H1 (cell line): ENCODE results near the gene DRC3. TPM values are rescaled to one million over a fixed set of nuclear protein-coding genes. Genes with fewer than 3 reads are reported as not detected.

Experiments
- KDM5A ChIP-seq: fragments of 200-600 bp; IDR thresholded peaks from 2 replicates; pipeline ENCODE4 v1.7.1; 2012; ENCODE audit warnings: mild to moderate bottlenecking, low read length, inconsistent platforms, mixed read lengths
- polyA plus RNA-seq, 7 experiments: library from polyadenylated mRNA; depleted of rRNA in 3 of 7; stranded (reverse) in 5 of 7; unstranded in 2 of 7; fragments of >200 nt in 5 of 7; fragments of 200-250 nt in 2 of 7; gene quantifications; 1 replicate in 5 of 7; 2 replicates in 1 of 7; 4 replicates in 1 of 7; pipeline versions ENCODE4 v1.2.1 to v1.2.3, GENCODE V29; 2011 to 2013; ENCODE audit warnings: missing spikeins in 2 of 7, mixed read lengths in 2 of 7
- total RNA-seq: library from RNA; stranded (reverse); fragmentation: NEBNext Ultra II Directional; extraction: Animal tissue kit (Norgen Biotek cat#: 25700); gene quantifications from 2 replicates; pipeline ENCODE4 v1.2.1, GENCODE V29; 2021

The DRC3 gene
- total and polyA plus RNA-seq, 2 of the 8 experiments (the other 6 are each of a cell fraction or from before 2014, with no cell fraction given), result 0.59 TPM; not detected in 1

DNA sequence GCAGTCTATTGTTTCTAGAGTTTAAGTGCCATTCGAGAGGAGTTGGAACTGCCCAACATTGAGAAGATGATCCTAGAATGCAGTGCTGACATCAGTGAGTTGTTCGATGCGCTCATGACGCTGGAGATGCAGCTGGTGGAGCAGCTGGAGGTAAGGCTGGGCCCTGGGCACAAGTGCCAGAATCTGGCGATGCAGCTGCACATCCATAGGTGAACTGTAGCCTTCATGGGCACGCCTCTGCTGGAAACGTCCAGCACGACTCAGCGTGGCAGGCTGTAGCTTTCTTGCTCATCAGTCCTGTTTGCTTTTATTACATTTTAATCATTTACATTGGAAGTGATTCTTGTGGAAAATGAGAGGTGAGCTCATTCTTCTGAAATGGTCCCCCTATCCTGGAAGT is 31.7 kb downstream of the DRC3 start (continued):
- no peak for TF ChIP-seq KDM5A
- TF ChIP-seq, all 59 proteins: peak for 0
